ENCODE results near the gene ZFYVE28. TPM values are rescaled to one million over a fixed set of nuclear protein-coding genes. Genes with fewer than 3 reads are reported as not detected.

Gene ZFYVE28
- polyA plus RNA-seq, 4 donors: 2.3 to 3.1 (median 2.7) TPM

DNA sequence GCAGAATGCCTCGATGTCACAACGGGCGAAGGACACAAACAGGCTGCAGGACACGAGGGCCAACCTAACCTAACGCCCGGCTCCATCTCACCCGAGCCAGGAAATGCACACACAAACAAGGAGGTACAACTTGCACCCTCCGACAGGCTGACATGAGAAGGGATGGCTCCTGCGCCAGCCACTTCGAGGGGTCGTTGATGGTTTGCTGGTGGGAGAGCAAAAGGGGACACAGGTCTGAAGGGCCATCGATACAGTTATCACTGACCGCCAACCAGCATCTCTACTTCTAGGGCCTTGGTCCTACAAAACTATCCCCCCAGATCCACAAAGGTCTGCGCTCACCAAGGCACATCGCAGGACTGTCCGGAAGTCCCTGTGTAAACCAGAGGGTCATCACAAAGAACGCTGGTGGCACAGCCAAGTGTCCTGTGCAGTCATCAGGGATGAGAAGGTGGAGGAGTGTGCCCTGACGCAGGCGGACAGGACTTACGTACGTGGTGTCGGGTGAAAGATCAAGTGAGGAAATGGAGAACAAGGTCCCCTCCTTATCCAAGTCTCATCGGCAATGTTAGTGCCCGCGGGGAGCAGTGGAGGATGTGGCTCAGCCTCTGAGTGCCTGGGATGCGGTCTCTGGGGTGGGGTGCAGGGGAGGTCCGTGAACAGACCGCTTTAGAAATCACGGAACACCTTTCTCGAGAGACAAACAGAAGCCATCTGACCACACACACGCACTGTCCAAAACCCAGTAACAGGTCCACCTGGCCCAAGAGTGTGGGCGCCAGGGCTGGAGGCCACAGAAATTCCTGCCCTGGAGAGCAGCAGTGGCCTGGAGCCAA, 163.6 kb downstream of the ZFYVE28 start:
- no peak for DNase-seq (ENCODE audit: low read depth in 4 of 4, low spot score in 2 of 4)

- no peak for DNase-seq (ENCODE audit: low read depth in 4 of 4, low spot score in 2 of 4)
Observed at GRCh38 chr4:2253160-2254084, 165.0 kb downstream of the ZFYVE28 start.

GRCh38 chr4:2252530-2253091, 165.8 kb downstream of the ZFYVE28 start:
- no peak for DNase-seq (ENCODE audit: low read depth in 4 of 4, low spot score in 2 of 4)

GRCh38 chr4:2251795-2252529, 166.5 kb downstream of the ZFYVE28 start:
- no peak for DNase-seq (ENCODE audit: low read depth in 4 of 4, low spot score in 2 of 4)

DNA sequence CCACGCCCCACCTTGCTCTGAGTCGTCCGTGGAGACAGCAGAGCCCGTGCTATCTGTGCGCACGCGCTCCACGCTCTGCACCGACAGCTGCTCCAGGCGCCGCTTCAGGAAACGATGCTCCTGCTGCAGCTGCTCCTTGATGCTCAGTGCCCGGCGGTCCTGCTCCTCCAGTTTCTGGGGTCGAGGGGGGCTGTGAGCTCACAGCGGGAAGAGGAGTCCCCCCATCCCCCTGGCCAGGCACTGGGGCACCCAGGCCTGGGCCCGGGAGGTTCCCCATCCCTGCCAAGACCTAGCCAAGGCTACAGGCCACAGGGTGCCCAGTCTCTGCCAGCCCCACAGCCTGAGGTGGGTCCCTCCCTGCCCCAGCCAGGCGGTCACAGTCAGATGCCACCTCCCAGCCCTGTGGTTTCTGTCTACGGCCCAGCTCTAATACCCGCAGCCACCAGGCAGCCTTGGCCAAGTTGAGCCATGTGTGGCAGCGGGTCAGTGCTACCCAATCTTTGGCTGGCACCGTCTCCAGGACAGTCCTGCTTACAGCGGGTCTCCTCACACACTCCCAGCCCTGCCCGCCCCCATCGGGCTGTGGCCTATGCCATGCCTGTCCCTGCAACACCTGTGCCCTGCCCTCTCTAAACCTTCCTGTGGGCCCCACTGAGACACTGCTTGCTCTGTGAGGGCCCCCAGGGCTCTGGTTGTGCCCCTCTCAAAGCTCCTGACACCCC, 167.2 kb downstream of the ZFYVE28 start:
- DNase-seq (ENCODE audit: low read depth in 4 of 4, low spot score in 2 of 4): no peak

GRCh38 chr4:2250357-2251072, 167.9 kb downstream of the ZFYVE28 start:
- DNase-seq (ENCODE audit: low read depth in 4 of 4, low spot score in 2 of 4): no peak

GRCh38 chr4:2249526-2250356, 168.7 kb downstream of the ZFYVE28 start:
- DNase-seq (ENCODE audit: low read depth in 4 of 4, low spot score in 2 of 4): no peak

GRCh38 chr4:2248821-2249261, 169.6 kb downstream of the ZFYVE28 start:
- no peak for DNase-seq (ENCODE audit: low read depth in 4 of 4, low spot score in 2 of 4)

DNA sequence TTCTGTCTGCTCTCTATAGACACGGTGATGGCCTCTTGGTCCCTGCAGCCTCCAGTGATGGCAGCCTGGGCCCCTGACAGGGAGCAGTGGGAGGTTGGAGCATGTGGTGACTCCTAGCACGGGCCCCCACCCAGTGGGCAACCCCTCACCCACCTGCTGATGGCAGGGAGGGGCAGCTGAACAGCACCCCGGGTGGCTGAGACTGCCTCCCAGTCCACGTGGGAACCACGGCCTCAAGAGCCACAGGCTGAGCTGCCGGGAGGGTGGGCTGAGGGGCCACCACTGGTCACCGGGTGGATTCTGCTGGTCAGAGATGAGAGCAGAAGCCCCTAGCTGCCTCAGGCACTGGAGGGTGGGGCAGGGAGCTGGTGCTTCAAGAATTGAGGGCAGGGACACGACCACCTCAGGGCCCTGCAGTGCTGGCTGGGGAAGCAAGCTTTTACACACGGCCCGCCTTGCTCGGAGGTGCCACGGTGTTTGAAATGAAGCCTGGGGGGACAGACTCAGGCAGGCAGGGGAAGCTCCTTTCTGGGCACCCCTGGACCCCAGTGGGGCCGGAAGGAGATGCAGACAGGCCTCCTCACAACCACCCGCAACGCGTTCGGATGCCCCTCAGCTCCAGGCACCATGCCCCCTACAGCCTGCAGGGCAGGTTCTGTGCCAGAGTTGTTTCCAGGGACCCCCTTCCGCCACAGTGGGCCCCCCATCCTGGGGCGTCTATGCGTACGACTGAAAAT, 170.2 kb downstream of the ZFYVE28 start:
- no peak for DNase-seq (ENCODE audit: low read depth in 4 of 4, low spot score in 2 of 4)

DNA sequence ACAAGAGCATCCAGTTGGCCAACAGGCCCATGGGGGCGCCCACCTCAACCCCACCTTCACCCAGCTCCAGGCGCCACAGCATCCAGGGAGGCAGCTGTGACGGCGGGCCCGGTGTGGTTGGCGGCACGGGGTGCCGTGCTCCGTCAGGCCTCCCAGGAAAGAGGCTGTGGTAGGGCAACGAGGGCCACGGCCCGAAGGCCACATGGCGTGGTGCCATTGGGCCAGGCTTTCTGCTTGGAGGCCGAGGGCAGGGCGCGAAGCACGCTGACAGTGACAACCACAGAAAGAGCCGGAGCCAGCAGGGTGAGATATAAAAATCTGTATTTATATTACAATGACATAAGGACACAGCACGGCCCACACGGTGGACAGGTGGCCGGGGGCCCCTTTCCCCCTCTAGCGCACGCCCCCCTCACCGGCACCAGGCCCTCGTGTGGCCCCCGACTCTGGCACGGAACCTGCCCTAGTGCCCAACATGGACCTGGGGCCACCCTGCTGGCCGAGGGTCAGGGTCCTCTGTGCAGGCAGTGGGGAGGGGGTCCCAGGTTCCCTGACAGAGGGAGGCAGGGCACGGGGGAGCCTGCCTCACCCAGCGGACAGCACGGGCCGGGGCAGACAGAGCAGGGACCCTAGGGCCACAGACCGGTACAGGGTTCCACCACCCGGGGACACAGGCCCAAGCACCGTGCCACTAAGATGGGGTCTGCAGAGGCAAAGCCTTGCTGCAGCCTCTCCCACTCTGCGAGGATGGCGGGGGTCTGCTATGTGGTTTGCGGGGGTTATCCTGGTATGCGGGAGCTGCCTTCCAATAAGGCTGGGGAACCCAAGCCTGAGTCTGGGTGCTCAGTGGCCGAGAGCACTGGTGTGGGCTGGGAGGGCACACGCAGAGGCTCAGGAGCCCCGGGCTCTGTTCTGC, 171.1 kb downstream of the ZFYVE28 start:
- DNase-seq (ENCODE audit: low read depth in 4 of 4, low spot score in 2 of 4): no peak

DNA sequence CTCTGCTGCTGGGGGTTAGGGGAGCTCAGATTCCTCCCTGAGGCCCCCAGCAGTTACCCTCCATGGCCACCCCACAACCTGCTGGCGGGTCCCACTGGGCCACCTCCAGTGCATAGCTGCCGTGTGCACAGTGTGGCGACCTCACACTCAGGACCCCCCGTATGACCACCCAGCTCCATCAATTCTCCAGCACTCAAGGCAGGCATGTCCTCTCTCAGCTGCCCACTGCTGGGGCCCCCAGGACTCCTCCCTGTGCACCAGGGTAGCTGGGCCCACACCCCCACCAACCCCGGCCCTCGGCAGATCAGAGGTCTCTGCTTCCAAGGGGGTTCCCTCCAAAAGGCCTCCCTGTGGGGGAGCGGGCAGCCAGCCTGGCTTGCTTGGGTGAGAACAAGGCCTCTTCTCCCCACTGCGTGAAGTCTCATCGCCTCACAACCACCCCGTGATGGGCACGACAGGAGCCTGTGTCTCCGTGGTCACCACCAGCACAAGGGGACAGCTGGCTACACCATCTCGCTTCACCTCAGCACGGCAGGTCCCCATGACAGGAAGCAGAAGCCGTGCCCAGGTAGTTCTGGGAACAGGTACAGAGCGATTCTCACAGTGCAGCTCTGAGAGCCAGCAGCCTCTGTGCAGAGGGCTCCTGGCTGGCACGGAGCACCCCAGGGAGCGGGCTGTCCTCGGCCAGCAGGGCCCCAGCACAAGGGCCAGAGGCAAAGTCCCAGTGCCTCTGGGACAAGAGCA, 171.9 kb downstream of the ZFYVE28 start:
- no peak for DNase-seq (ENCODE audit: low read depth in 4 of 4, low spot score in 2 of 4)

GRCh38 chr4:2245787-2246275, 172.6 kb downstream of the ZFYVE28 start:
- no peak for DNase-seq (ENCODE audit: low read depth in 4 of 4, low spot score in 2 of 4)

- DNase-seq (ENCODE audit: low read depth in 4 of 4, low spot score in 2 of 4): no peak
Observed at GRCh38 chr4:2245057-2245786, 173.2 kb downstream of the ZFYVE28 start.

- no peak for DNase-seq (ENCODE audit: low read depth in 4 of 4, low spot score in 2 of 4)
Observed at GRCh38 chr4:2243681-2244380, 174.6 kb downstream of the ZFYVE28 start.
